H1 (cell line): Measurements from ENCODE around the gene MRPS10. TPM values are rescaled to one million over a fixed set of nuclear protein-coding genes. Genes with fewer than 3 reads are reported as not detected.

Experiments
- CTCF ChIA-PET: fragments of 300-600 bp; sonication (Branson Sonifier 250); formaldehyde crosslinking; loops from one replicate; lab custom pipeline; 2021; ENCODE audit not compliant: partially characterized antibody; lab: Charles Lee
- POLR2A ChIA-PET: fragments of 300-600 bp; sonication (Branson Sonifier 250); formaldehyde crosslinking; loops from one replicate; lab custom pipeline; 2021; ENCODE audit warnings: inconsistent platforms; ENCODE audit not compliant: partially characterized antibody; lab: Charles Lee
- DNase-seq, 2 experiments: peaks; one replicate each; pipeline versions ENCODE4 v3.0.0 to v3.0.0-alpha.2; 2010 to 2022; ENCODE audit warnings: low spot score in 2 of 2, low read depth in 1 of 2, mixed read lengths in 1 of 2
- FAIRE-seq: peaks from 2 replicates; lab custom pipeline; 2011; peaks lifted over from hg19 to GRCh38; lab: Jason Lieb, UNC
- H2AFZ ChIP-seq: 2 replicates; pipeline ENCODE4 v1.8.1; 2012; ENCODE audit warnings: low read length, inconsistent platforms
- H2AK5ac ChIP-seq: 2 replicates; pipeline ENCODE4 v1.6.1; 2013; ENCODE audit warnings: low read depth, low read length
- H2BK120ac ChIP-seq: replicated peaks from 2 replicates; pipeline ENCODE3; 2013; ENCODE audit warnings: low read depth, low read length, inconsistent platforms
- H2BK12ac ChIP-seq: 2 replicates; pipeline ENCODE4 v1.6.1; 2013; ENCODE audit warnings: low read depth, low read length
- H2BK15ac ChIP-seq: 2 replicates; pipeline ENCODE4 v1.6.1; 2013; ENCODE audit warnings: low read length
- H2BK20ac ChIP-seq: 2 replicates; pipeline ENCODE4 v1.6.1; 2013; ENCODE audit warnings: low read length
- H2BK5ac ChIP-seq: 2 replicates; pipeline ENCODE4 v1.6.1; 2013; ENCODE audit warnings: low read depth, low read length
- H3K14ac ChIP-seq: 2 replicates; pipeline ENCODE4 v1.6.1; 2013; ENCODE audit warnings: inconsistent platforms; ENCODE audit not compliant: insufficient read length
- H3K18ac ChIP-seq: 2 replicates; pipeline ENCODE4 v1.6.1; 2013; ENCODE audit warnings: low read length; ENCODE audit errors: extremely low read depth
- H3K23ac ChIP-seq: 2 replicates; pipeline ENCODE4 v1.6.1; 2013; ENCODE audit warnings: inconsistent platforms; ENCODE audit not compliant: insufficient read length
- H3K23me2 ChIP-seq: 2 replicates; pipeline ENCODE4 v1.6.1; 2013; ENCODE audit warnings: low read depth, low read length
- H3K27ac ChIP-seq: 2 replicates; pipeline ENCODE4 v1.6.1; 2011; ENCODE audit warnings: low read depth, low read length, inconsistent platforms
- H3K27me3 ChIP-seq, 4 experiments: replicated peaks in 1 of 4; 1 replicate in 1 of 4; 2 replicates in 3 of 4; pipeline versions ENCODE4 v1.6.1 to v1.8.1; 2011 to 2013; ENCODE audit warnings: low read length in 3 of 4, mild to moderate bottlenecking in 3 of 4, inconsistent platforms in 2 of 4, mixed read lengths in 2 of 4, moderate library complexity in 1 of 4; ENCODE audit not compliant: control insufficient read depth in 3 of 4, insufficient read depth in 3 of 4; ENCODE audit errors: extremely low read depth in 1 of 4
- H3K36me3 ChIP-seq, 4 experiments: 2 replicates each; pipeline versions ENCODE4 v1.6.1 to v1.8.1; 2011 to 2013; ENCODE audit warnings: mild to moderate bottlenecking in 4 of 4, low read length in 3 of 4, moderate library complexity in 2 of 4, control low read depth in 1 of 4, inconsistent platforms in 1 of 4; ENCODE audit not compliant: insufficient read depth in 4 of 4, control insufficient read depth in 2 of 4
- H3K4ac ChIP-seq: replicated peaks from 2 replicates; pipeline ENCODE3; 2013; ENCODE audit warnings: low read length, low read depth, mixed read lengths, inconsistent platforms; ENCODE audit not compliant: insufficient read length
- H3K4me1 ChIP-seq, 4 experiments: replicated peaks in 1 of 4; 1 replicate in 1 of 4; 2 replicates in 3 of 4; pipeline versions ENCODE4 v1.6.1 to v1.8.1; 2011 to 2013; ENCODE audit warnings: low read length in 3 of 4, inconsistent platforms in 2 of 4, mixed read lengths in 1 of 4; ENCODE audit not compliant: insufficient read depth in 4 of 4, control insufficient read depth in 3 of 4
- H3K4me2 ChIP-seq, 2 experiments: 2 replicates each; pipeline versions ENCODE4 v1.6.1 to v1.8.1; 2011 to 2013; ENCODE audit warnings: low read depth in 2 of 2, low read length in 2 of 2, control low read depth in 1 of 2, inconsistent platforms in 1 of 2, mild to moderate bottlenecking in 1 of 2; ENCODE audit not compliant: insufficient read depth in 1 of 2
- H3K4me3 ChIP-seq, 4 experiments: fragments of 200-600, 300-600 bp in 1 of 4; sonication (generic), shearing (Covaris generic), sonication (Bioruptor Twin) in 1 of 4; 2 replicates each; pipeline versions ENCODE4 v1.5.1 to v1.8.1; 2011 to 2016; ENCODE audit warnings: low read length in 4 of 4, low read depth in 3 of 4, control low read depth in 2 of 4, inconsistent platforms in 2 of 4, mild to moderate bottlenecking in 2 of 4, mixed read lengths in 1 of 4, moderate library complexity in 1 of 4; ENCODE audit not compliant: insufficient read depth in 2 of 4; ENCODE audit errors: extremely low read depth in 1 of 4
- H3K56ac ChIP-seq: replicated peaks from 2 replicates; pipeline ENCODE3; 2013; ENCODE audit warnings: low read depth, mild to moderate bottlenecking, mixed read lengths, low read length, inconsistent platforms; ENCODE audit not compliant: insufficient read length
- H3K79me1 ChIP-seq: 2 replicates; pipeline ENCODE4 v1.6.1; 2013; ENCODE audit warnings: low read depth, low read length, control low read depth
- H3K79me2 ChIP-seq, 2 experiments: 2 replicates each; pipeline versions ENCODE4 v1.6.1 to v1.8.1; 2012 to 2013; ENCODE audit warnings: low read length in 2 of 2, mild to moderate bottlenecking in 2 of 2, inconsistent platforms in 1 of 2; ENCODE audit not compliant: insufficient read depth in 2 of 2, control insufficient read depth in 1 of 2
- H3K9ac ChIP-seq, 4 experiments: replicated peaks in 1 of 4; 1 replicate in 1 of 4; 2 replicates in 3 of 4; pipeline versions ENCODE4 v1.6.1 to v1.8.1; 2011 to 2013; ENCODE audit warnings: low read depth in 3 of 4, low read length in 3 of 4, control low read depth in 2 of 4, mild to moderate bottlenecking in 2 of 4, moderate library complexity in 2 of 4, inconsistent platforms in 1 of 4; ENCODE audit errors: extremely low read depth in 1 of 4
- H3K9me3 ChIP-seq, 2 experiments: 2 replicates each; pipeline versions ENCODE4 v1.6.1 to v1.8.1; 2012 to 2013; ENCODE audit warnings: mild to moderate bottlenecking in 2 of 2, moderate library complexity in 2 of 2, control low read depth in 1 of 2, inconsistent platforms in 1 of 2, low read depth in 1 of 2, low read length in 1 of 2, mixed read lengths in 1 of 2; ENCODE audit not compliant: insufficient read depth in 2 of 2
- H4K20me1 ChIP-seq, 2 experiments: replicated peaks in 1 of 2; 2 replicates each; pipeline versions ENCODE3 to v1.8.1; 2011 to 2013; ENCODE audit warnings: inconsistent platforms in 2 of 2, low read length in 2 of 2, mild to moderate bottlenecking in 1 of 2; ENCODE audit not compliant: insufficient read depth in 2 of 2, control insufficient read depth in 1 of 2
- H4K5ac ChIP-seq: 2 replicates; pipeline ENCODE4 v1.6.1; 2013; ENCODE audit warnings: low read length, low read depth, mixed read lengths, inconsistent platforms; ENCODE audit not compliant: insufficient read length
- H4K8ac ChIP-seq: 2 replicates; pipeline ENCODE4 v1.8.0; 2013; ENCODE audit warnings: mild to moderate bottlenecking, moderate library complexity, low read length, inconsistent platforms; ENCODE audit not compliant: insufficient read depth; ENCODE audit errors: extremely low read depth
- H4K91ac ChIP-seq: replicated peaks from 2 replicates; pipeline ENCODE3; 2013; ENCODE audit warnings: low read length, mixed read lengths, inconsistent platforms; ENCODE audit not compliant: insufficient read length
- ASH2L ChIP-seq: fragments of 200-600, 300-600 bp; sonication (generic); IDR thresholded peaks from one replicate; pipeline ENCODE4 v1.7.1; 2017; ENCODE audit warnings: low read length
- BACH1 ChIP-seq: IDR thresholded peaks from 2 replicates; pipeline ENCODE4 v1.6.1; 2012; ENCODE audit warnings: low read length, improper control_type of control experiment
- CTCF ChIP-seq, 3 experiments: IDR thresholded peaks; 1 replicate in 2 of 3; 2 replicates in 1 of 3; pipeline versions ENCODE4 v1.5.1 to v1.6.1; 2011; ENCODE audit warnings: low read length in 3 of 3, mild to moderate bottlenecking in 3 of 3, inconsistent platforms in 2 of 3, low read depth in 1 of 3, moderate library complexity in 1 of 3; ENCODE audit not compliant: insufficient read depth in 1 of 3; ENCODE audit errors: control extremely low read depth in 1 of 3
- HDAC6 ChIP-seq: IDR thresholded peaks from one replicate; pipeline ENCODE4 v1.7.1; 2012; ENCODE audit warnings: low read depth, mild to moderate bottlenecking, inconsistent platforms, low read length, moderate library complexity
- KDM4A ChIP-seq: IDR thresholded peaks from one replicate; pipeline ENCODE4 v1.7.1; 2012; ENCODE audit warnings: low read depth, mild to moderate bottlenecking, moderate library complexity, low read length, inconsistent platforms; ENCODE audit not compliant: severe bottlenecking
- NANOG ChIP-seq: IDR thresholded peaks from 2 replicates; pipeline ENCODE4 v1.6.1; 2011; ENCODE audit warnings: low read length, low read depth, mild to moderate bottlenecking, inconsistent platforms; ENCODE audit not compliant: insufficient read depth, poor library complexity, severe bottlenecking
- NRF1 ChIP-seq: IDR thresholded peaks from 2 replicates; pipeline ENCODE4 v1.6.1; 2011; ENCODE audit warnings: mild to moderate bottlenecking, low read depth, low read length, improper control_type of control experiment
- RFX5 ChIP-seq: IDR thresholded peaks from 2 replicates; pipeline ENCODE4 v1.6.1; 2011; ENCODE audit warnings: low read depth, low read length, improper control_type of control experiment, borderline replicate concordance
- SIX5 ChIP-seq: IDR thresholded peaks from 2 replicates; pipeline ENCODE4 v1.6.1; 2011; ENCODE audit warnings: mild to moderate bottlenecking, low read depth, low read length
- TBP ChIP-seq: IDR thresholded peaks from 2 replicates; pipeline ENCODE4 v1.6.1; 2011; ENCODE audit warnings: low read depth, low read length, improper control_type of control experiment
- ZNF274 ChIP-seq: IDR thresholded peaks from 2 replicates; pipeline ENCODE4 v1.7.0; 2012; ENCODE audit warnings: low read length, borderline replicate concordance; ENCODE audit errors: extremely low read depth
- WGBS, 2 experiments: shearing (Covaris generic) in 1 of 2; methylation state at CpG; one replicate each; pipeline versions ENCODE4 v1.1.6 to v1.1.7; 2013 to 2015; ENCODE audit warnings: low lambda C conversion rate in 2 of 2, mixed read lengths in 2 of 2, inconsistent platforms in 1 of 2, low coverage in 1 of 2, missing lambda C conversion rate in 1 of 2; ENCODE audit not compliant: insufficient replicate concordance in 2 of 2, insufficient coverage in 1 of 2, insufficient read length in 1 of 2; ENCODE audit errors: extremely low coverage in 1 of 2, missing lambda C conversion rate in 1 of 2; 5-methylcytosine and 5-hydroxymethylcytosine counted together
- polyA plus RNA-seq, 7 experiments: library from polyadenylated mRNA; depleted of rRNA in 3 of 7; stranded (reverse) in 5 of 7; unstranded in 2 of 7; fragments of >200 nt in 5 of 7; fragments of 200-250 nt in 2 of 7; gene quantifications; 1 replicate in 5 of 7; 2 replicates in 1 of 7; 4 replicates in 1 of 7; pipeline versions ENCODE4 v1.2.1 to v1.2.3, GENCODE V29; 2011 to 2013; ENCODE audit warnings: missing spikeins in 2 of 7, mixed read lengths in 2 of 7
- total RNA-seq: library from RNA; stranded (reverse); fragmentation: NEBNext Ultra II Directional; extraction: Animal tissue kit (Norgen Biotek cat#: 25700); gene quantifications from 2 replicates; pipeline ENCODE4 v1.2.1, GENCODE V29; 2021

Gene MRPS10
- total and polyA plus RNA-seq, 2 of the 8 experiments (the other 6 are each of a cell fraction or from before 2014, with no cell fraction given): 20.5 to 33.6 TPM

DNA sequence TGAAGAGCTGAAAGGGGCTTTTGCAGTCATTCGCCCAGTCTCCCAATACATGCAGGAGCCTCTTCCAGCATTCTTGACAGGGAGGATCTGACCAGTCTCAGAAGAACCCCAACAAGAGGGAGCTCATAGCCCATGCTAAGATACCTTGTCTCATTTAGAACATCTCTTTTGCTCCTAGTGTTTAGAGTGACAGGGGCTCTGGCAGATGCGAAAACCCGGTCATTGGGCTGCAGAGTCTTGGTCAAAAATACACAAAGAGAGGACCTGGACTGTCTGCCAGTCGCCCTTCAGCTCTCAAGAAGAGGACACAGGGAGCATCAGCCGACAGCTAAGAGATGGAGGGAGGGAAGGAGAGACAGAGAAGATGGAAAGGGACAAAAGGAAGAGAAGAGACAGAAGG is 23.6 kb downstream of the MRPS10 start:
- H3K79me1 ChIP-seq: no peaks in the 10 kb centered on the region
- peak overlapping the region in 1 of 2 experiments; percentile 59; a peak in 1 of 4 replicates for H3K4me2 ChIP-seq
- H3K79me2 ChIP-seq: no peaks in the 10 kb centered on the region
- H3K56ac ChIP-seq: no peak overlapping the region
- FAIRE-seq: no peak
- no peaks in the 10 kb centered on the region for H4K20me1 ChIP-seq
- CTCF ChIA-PET: interaction anchor here (0.6 to 4.6 kb wide), 12 partner anchors 9 to 127 kb away, joined by 3 to 26 read pairs (median 4); no protein-coding TSS in a partner anchor
- no peak overlapping the region; the same call in 1 of the 2 replicates for H2BK20ac ChIP-seq
- no peak overlapping the region for H2AK5ac ChIP-seq
- no peak overlapping the region for H3K23ac ChIP-seq
- H3K9ac ChIP-seq: no peak overlapping the region
- H2AFZ ChIP-seq: no peak overlapping the region
- H3K27ac ChIP-seq: no peak overlapping the region
- no peak overlapping the region for H2BK120ac ChIP-seq
- H3K4me3 ChIP-seq: no peak overlapping the region
- POLR2A ChIA-PET: interaction anchor here (0.9 to 2.7 kb wide), 7 partner anchors 9 to 258 kb away, joined by 3 to 11 read pairs (median 3); partner anchors contain the start of genes C6orf132, TAF8 and TRERF1
- 85% methylated on average over 5 of the region's 5 CpGs; no CpG with 5 or more reads in 1 of the 2 experiments for WGBS, 2 experiments
- no peak overlapping the region for H4K91ac ChIP-seq
- peaks cover 0 to 3% (median 0%) of the 10 kb centered on the region in 4 experiments; a peak in 1 of 7 replicates for H3K27me3 ChIP-seq
- DNase-seq: no peak
- no peak overlapping the region for H4K5ac ChIP-seq
- H3K4ac ChIP-seq: no peak overlapping the region
- no peak overlapping the region for H4K8ac ChIP-seq
- no peaks in the 10 kb centered on the region for H3K9me3 ChIP-seq
- H3K18ac ChIP-seq: no peak overlapping the region
- H2BK5ac ChIP-seq: no peak overlapping the region
- H3K36me3 ChIP-seq: no peaks in the 10 kb centered on the region
- H2BK12ac ChIP-seq: 0 out of 2 replicates have a peak overlapping the region, but pooled peaks have one; percentile 18
- no peak overlapping the region for H2BK15ac ChIP-seq
- no peak overlapping the region for H3K14ac ChIP-seq
- H3K23me2 ChIP-seq: no peaks in the 10 kb centered on the region
- H3K4me1 ChIP-seq: peaks cover 0 to 4% (median 2%) of the 10 kb centered on the region in 4 experiments; a peak in 5 of 7 replicates
- TF ChIP-seq NANOG: no peak
- no peak for TF ChIP-seq RFX5
- TF ChIP-seq CTCF (IDR thresholded peaks at IDR 0.05; ENCODE audit: control extremely low read depth in 1 of 3, insufficient read depth in 1 of 3, low read depth in 1 of 3, low read length in 3 of 3): no peak
- TF ChIP-seq KDM4A: no peak
- TF ChIP-seq ZNF274: no peak
- no peak for TF ChIP-seq TBP
- TF ChIP-seq ASH2L: no peak
- no peak for TF ChIP-seq NRF1
- no peak for TF ChIP-seq BACH1
- no peak for TF ChIP-seq HDAC6
- TF ChIP-seq SIX5: no peak
